GM18498 (cell line): ENCODE results near the gene IPPK.
"Not testable (repeated sequence)": the region's sequence is repeated elsewhere in the genome, so short reads cannot be mapped to it uniquely, and the experiment has no call there.

Source experiments
- ATAC-seq: cut with Tn5 transposase; IDR thresholded peaks from one replicate; pipeline ENCODE4 v1.9.1; 2021; ENCODE audit warnings: mild to moderate bottlenecking, moderate library complexity; ENCODE audit not compliant: unreplicated experiment

The IPPK gene

DNA sequence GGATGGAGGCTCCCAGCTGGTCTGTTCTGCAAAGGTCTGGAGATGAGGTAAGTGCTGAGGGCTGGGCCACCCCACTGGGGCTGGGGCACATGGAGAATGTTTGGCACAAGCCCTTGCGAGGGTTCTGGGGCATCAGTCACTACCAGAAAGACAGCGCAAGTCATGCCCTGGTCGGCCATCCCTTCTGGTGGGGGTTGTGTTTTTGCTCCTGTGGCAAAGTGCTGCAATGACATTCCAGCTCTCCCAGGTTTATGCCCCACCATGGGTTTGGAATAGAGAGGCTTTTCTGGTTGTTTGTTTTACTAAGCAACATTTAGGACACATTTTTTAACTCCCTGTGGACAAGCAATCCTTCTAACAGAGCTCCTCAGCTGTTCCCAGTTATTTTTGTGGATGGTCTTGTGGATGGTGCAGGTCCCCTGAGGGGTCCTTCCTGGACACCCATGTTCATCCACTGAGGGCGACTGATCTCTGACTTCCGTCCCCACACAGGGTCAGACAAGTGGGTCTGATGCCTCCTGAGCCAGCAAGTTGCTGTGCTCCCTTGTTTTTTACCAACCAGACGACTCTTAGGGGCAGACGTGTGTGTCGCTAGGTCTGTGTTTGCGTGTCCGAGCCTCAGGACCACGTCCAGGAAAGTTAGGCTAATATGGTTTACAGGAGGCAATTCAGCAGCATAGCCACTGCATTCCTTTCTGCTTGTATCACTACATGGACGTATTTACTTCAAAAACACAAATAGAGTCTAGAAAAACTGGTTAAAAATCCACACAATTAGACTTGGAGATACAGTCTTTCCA lies 69.3 kb downstream of the IPPK start:
- no peak for ATAC-seq

GRCh38 chr9:92599938-92600461 lies 69.9 kb downstream of the IPPK start:
- no peak for ATAC-seq

- ATAC-seq: no peak
These were observed 71.5 kb downstream of the IPPK start for GRCh38 chr9:92598382-92598781.

GRCh38 chr9:92595930-92596329 lies 74.0 kb downstream of the IPPK start:
- no peak for ATAC-seq

GRCh38 chr9:92595075-92595474 lies 74.9 kb downstream of the IPPK start:
- ATAC-seq: not testable (repeated sequence)

DNA sequence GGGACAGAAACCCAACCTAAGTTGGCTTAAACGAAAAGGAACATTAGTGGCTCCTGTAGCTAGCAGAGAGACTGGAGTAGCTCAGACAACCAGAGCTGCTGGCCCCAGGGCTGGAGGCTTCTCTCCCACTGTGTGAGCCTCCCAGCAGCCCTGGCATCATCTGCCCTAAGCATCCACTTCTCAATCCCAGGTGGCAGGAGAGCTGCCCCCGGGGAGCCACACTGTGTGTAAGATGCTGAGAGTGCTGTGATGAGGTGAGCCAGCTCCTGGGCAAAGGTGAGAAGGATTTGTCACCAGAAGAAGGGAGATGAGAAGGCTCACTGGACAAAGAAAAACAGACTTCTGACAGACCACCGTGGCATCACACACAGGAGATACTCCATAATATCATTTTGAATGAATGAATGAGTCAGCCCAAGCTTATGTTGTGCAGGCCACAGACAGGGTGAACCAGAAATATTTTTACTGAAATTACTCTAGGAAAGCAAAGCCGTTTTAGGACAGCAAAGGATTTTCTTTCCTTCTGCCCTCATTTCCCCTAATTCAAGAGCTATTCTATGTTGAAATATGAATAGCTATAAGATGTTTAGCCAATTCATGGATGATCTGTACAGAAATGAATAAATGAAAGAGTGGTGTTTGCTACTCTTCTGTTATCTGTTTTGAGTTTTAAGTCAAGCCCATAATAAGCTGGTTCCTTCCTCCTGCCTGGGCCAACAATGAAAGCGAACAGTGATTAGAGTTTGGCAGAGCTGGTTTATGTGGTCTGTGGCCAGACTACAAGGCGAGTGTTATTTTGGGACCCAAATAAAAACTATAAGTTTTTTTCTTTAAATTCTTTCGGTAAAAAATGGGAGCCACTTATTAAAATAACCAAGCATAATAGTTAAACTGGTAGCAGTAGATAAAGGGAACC lies 76.7 kb downstream of the IPPK start:
- ATAC-seq: no peak

DNA sequence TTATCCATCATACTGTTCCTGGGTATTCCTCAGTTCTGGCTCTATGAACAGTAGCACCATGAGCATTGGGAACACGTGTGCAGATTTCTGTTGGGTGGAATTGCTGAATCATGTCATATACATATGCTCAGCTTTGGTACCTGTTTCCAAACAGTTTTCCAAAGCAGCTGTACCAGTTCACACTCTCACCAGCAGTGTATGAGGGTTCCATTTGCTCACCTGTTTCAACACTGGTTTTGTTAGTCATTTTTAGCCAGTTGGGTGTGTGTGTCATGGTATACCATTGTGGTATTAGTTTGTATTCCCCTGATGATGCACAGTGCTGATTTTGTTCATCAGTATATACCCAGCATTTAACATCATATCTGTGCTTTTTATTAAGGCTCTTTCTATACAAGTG lies 77.4 kb downstream of the IPPK start:
- ATAC-seq: no peak

DNA sequence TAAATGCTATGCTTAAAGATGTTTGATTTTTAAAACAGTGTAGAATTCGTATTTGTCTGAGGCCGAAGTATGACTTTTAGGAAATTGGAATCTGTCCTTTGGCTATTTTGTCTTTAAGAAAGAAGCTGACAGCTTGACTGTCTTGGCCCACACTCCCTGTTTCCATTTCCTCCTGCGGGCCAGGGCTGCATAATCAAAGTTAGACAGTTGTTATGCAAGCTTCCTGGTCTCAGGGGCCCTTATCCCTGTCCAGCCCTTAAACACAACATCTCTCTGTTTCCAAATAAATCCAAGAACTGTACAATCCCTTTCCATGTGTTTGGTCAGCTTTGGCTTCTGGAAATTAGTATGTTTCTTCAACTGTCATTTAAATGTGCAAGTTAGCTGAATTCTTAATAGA lies 79.6 kb downstream of the IPPK start:
- ATAC-seq: no peak

- no peak for ATAC-seq
These were observed 80.0 kb downstream of the IPPK start for GRCh38 chr9:92589923-92590322.

GRCh38 chr9:92576175-92576574 lies 93.8 kb downstream of the IPPK start:
- no peak for ATAC-seq

GRCh38 chr9:92573612-92574011 lies 96.3 kb downstream of the IPPK start:
- ATAC-seq: not testable (repeated sequence)

DNA sequence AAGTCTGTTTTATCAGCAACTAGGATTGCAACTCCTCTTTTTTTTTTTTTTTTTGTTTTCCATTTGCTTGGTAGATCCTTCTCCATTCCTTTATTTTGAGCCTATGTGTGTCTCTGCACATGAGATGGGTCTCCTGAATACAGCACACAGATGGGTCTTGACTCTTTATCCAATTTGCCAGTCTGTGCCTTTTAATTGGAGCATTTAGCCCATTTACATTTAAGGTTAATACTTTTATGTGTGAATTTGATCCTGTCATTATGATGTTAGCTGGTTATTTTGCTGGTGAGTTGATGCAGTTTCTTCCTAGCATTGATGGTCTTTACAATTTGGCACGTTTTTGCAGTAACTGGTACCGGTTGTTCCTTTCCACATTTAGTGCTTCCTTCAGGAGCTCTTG lies 98.1 kb downstream of the IPPK start:
- ATAC-seq: not testable (repeated sequence)

DNA sequence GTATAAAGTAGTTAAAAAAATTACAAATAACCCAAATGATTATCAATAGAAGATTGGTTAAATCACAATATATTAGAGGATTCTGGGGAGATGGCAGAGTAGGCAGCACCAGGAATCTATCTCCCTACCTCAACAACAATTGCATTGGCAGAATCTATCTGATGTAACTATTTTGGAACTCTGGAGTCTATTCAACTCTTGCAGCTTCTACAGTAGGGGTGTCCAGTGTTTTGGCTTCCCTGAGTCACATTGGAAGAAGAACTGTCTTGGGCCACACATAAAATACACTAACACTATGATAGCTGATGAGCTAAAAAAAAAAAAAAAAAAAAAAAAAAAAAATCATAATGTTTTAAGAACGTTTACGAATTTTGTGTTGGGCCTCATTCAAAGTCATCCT lies 104.9 kb downstream of the IPPK start:
- ATAC-seq: no peak

DNA sequence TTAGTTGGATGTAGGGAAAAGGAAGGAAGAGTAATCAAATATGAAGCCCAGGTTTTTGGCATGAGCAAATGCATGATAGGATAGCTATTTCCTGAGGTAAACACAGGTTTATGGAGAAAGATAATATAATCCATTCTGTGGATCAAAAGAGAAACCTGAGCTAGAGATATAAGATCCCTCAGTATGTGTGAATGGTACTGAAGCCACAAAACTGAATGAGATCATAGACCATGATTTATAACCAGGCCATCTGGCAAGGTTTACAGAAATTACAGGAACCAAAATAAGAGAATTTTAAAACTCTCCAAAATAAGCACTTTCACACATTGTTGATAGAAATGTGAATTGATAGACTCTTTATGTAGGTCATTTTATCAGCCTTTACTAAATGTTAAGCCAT lies 105.4 kb downstream of the IPPK start:
- ATAC-seq: no peak
